MM.1S (cell line): Measurements from ENCODE around the gene MRPL23.

Experiments used
- DNase-seq: peaks from one replicate; pipeline ENCODE4 v3.0.0-alpha.2; 2015
- H2AFZ ChIP-seq: fragments of 300-600 bp; sonication (generic); 2 replicates; pipeline ENCODE4 v1.6.0; 2016; ENCODE audit warnings: antibody characterized with exemption, low read length
- H3F3A ChIP-seq: fragments of 300-600 bp; sonication (generic); 2 replicates; pipeline ENCODE4 v1.6.1; 2016; ENCODE audit warnings: mild to moderate bottlenecking, antibody characterized with exemption, low read length, moderate library complexity, mixed read lengths; ENCODE audit not compliant: insufficient read depth
- H3K27ac ChIP-seq: fragments of 300-600 bp; sonication (generic); 2 replicates; pipeline ENCODE4 v1.5.1; 2016; ENCODE audit warnings: mild to moderate bottlenecking, low read length
- H3K27me3 ChIP-seq: fragments of 300-600 bp; sonication (generic); replicated peaks from 2 replicates; pipeline ENCODE4 v1.6.0; 2016; ENCODE audit warnings: low read length; ENCODE audit not compliant: insufficient read depth
- H3K36me3 ChIP-seq: fragments of 300-600 bp; sonication (generic); replicated peaks from 2 replicates; pipeline ENCODE4 v1.6.1; 2016; ENCODE audit warnings: mild to moderate bottlenecking, low read length, mixed read lengths; ENCODE audit not compliant: insufficient read depth
- H3K4me1 ChIP-seq: fragments of 300-600 bp; sonication (generic); 2 replicates; pipeline ENCODE4 v1.6.1; 2016; ENCODE audit warnings: low read length, mixed read lengths
- H3K4me2 ChIP-seq: fragments of 300-600 bp; sonication (generic); 2 replicates; pipeline ENCODE4 v1.6.0; 2016; ENCODE audit warnings: low read depth, low read length
- H3K4me3 ChIP-seq: fragments of 300-600 bp; sonication (generic); 2 replicates; pipeline ENCODE4 v1.5.1; 2016; ENCODE audit warnings: low read length, mixed read lengths
- H3K79me2 ChIP-seq: fragments of 300-600 bp; sonication (generic); 2 replicates; pipeline ENCODE4 v1.6.1; 2016; ENCODE audit warnings: mixed run types, low read length, mixed read lengths
- H3K9ac ChIP-seq: fragments of 300-600 bp; sonication (generic); 2 replicates; pipeline ENCODE4 v1.6.1; 2016; ENCODE audit warnings: low read length, mixed read lengths
- H3K9me2 ChIP-seq: fragments of 300-600 bp; sonication (generic); replicated peaks from 2 replicates; pipeline ENCODE4 v1.6.1; 2016; ENCODE audit warnings: mild to moderate bottlenecking, low read length, mixed read lengths; ENCODE audit not compliant: insufficient read depth
- H3K9me3 ChIP-seq: fragments of 300-600 bp; sonication (generic); replicated peaks from 2 replicates; pipeline ENCODE4 v1.6.1; 2016; ENCODE audit warnings: mild to moderate bottlenecking, low read length, mixed read lengths; ENCODE audit not compliant: insufficient read depth
- H4K20me1 ChIP-seq: fragments of 300-600 bp; sonication (generic); 2 replicates; pipeline ENCODE4 v1.6.1; 2016; ENCODE audit warnings: mild to moderate bottlenecking, low read length, moderate library complexity, mixed read lengths; ENCODE audit not compliant: insufficient read depth
- CTCF ChIP-seq: fragments of 300-600 bp; sonication (generic); IDR thresholded peaks from 2 replicates; pipeline ENCODE4 v1.5.1; 2016; ENCODE audit warnings: antibody characterized with exemption, low read length, mixed read lengths
- EZH2 ChIP-seq: fragments of 300-600 bp; sonication (generic); optimal IDR thresholded peaks from 2 replicates; pipeline ENCODE3; 2017; ENCODE audit warnings: low read depth, mild to moderate bottlenecking, antibody characterized with exemption, low read length, mixed read lengths
- EZH2phosphoT487 ChIP-seq: fragments of 300-600 bp; sonication (generic); IDR thresholded peaks from 2 replicates; pipeline ENCODE4 v1.6.1; 2018; ENCODE audit warnings: antibody characterized with exemption, low read length

MRPL23 gene

GRCh38 chr11:1978720-1979473, 31.8 kb downstream of the MRPL23 start:
- Histone ChIP-seq H3K4me2 (no peak overlapping the region), H3K4me1 (no peaks in the 10 kb centered on the region), H3K9me3 (no peaks in the 10 kb centered on the region), H3K79me2 (no peaks in the 10 kb centered on the region), H4K20me1 (no peaks in the 10 kb centered on the region), H3K9me2 (no peaks in the 10 kb centered on the region), H3F3A (no peaks in the 10 kb centered on the region), H3K9ac (no peak overlapping the region), H2AFZ (no peak overlapping the region), H3K27ac (no peak overlapping the region), H3K36me3 (no peaks in the 10 kb centered on the region), H3K4me3 (no peak overlapping the region), H3K27me3 (no peaks in the 10 kb centered on the region)
- DNase-seq, result no peak
- no peak for TF ChIP-seq EZH2phosphoT487
- TF ChIP-seq CTCF, result no peak
- no peak for TF ChIP-seq EZH2

- Histone ChIP-seq H2AFZ (no peak overlapping the region), H3K9ac (no peak overlapping the region), H3K4me1 (no peaks in the 10 kb centered on the region), H3K4me2 (no peak overlapping the region), H3K9me2 (no peaks in the 10 kb centered on the region), H3K79me2 (no peaks in the 10 kb centered on the region), H3K27ac (no peak overlapping the region), H3K27me3 (no peaks in the 10 kb centered on the region), H3K4me3 (no peak overlapping the region), H3K9me3 (no peaks in the 10 kb centered on the region), H3F3A (no peaks in the 10 kb centered on the region), H3K36me3 (no peaks in the 10 kb centered on the region), H4K20me1 (no peaks in the 10 kb centered on the region)
- DNase-seq, result no peak
- TF ChIP-seq CTCF, result no peak
- no peak for TF ChIP-seq EZH2phosphoT487
- no peak for TF ChIP-seq EZH2
These were observed 32.5 kb downstream of the MRPL23 start for GRCh38 chr11:1979607-1980006.

DNA sequence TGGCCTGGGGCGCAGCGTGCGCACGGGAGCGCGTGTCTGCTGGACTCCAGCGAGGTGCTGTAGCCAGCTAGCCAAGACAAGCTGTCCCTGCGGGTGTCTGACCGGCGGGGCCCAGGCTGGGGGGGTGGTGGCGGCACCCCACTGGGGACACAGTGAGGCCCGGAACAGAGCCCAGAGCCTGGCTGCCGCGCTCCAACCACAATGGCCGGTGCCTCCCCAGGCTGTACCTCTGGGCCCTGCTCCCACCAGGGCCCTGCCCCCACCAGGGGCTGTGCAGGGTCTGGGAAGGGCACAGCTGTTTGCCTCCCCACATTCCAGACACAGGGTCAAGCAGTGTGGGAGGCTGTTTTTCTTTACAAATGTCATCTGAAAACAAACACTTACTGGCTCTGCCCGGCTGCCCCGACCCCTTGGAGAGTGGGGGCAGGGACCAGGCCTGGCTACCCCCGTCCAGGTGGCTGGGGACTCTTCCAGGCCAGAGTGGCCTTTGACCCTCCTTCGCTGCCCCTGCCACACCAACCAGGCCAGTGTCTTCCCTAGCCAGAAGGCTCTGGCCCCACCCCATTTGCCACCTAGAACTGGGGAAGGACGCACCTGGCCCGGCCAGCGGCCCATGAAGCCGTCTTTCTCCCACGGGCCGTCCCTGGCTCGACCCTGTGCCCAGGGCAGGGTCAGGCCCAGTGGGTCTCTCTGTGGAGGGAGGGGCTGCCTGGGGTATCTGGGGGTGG, 35.9 kb downstream of the MRPL23 start:
- no peak overlapping the region for H2AFZ ChIP-seq
- no peaks in the 10 kb centered on the region for H3K9me3 ChIP-seq
- DNase-seq, result no peak
- TF ChIP-seq CTCF (no peak), EZH2phosphoT487 (no peak), EZH2 (no peak)
- H3F3A ChIP-seq, result no peaks in the 10 kb centered on the region
- H4K20me1 ChIP-seq, result no peaks in the 10 kb centered on the region
- no peaks in the 10 kb centered on the region for H3K27me3 ChIP-seq
- H3K36me3 ChIP-seq, result no peaks in the 10 kb centered on the region
- H3K4me2 ChIP-seq, result no peak overlapping the region
- H3K9me2 ChIP-seq, result no peaks in the 10 kb centered on the region
- no peaks in the 10 kb centered on the region for H3K79me2 ChIP-seq
- no peak overlapping the region for H3K4me3 ChIP-seq
- no peaks in the 10 kb centered on the region for H3K4me1 ChIP-seq
- no peak overlapping the region for H3K27ac ChIP-seq
- no peak overlapping the region for H3K9ac ChIP-seq
